Stimulated activated CD4-positive, alpha-beta T cell treated with anti-CD3 and anti-CD28 coated beads, TNF-alpha, amount 100 ng/mL, for 24 hours (primary cell): ENCODE measurements around the gene CEND1.
"Not testable (repeated sequence)": the region's sequence is repeated elsewhere in the genome, so short reads cannot be mapped to it uniquely, and the experiment has no call there.

Experiments
- DNase-seq, 3 experiments: peaks; one replicate each; pipeline ENCODE4 v3.0.0-alpha.2; 2020; ENCODE audit warnings: low read depth in 3 of 3

CEND1 gene

DNA sequence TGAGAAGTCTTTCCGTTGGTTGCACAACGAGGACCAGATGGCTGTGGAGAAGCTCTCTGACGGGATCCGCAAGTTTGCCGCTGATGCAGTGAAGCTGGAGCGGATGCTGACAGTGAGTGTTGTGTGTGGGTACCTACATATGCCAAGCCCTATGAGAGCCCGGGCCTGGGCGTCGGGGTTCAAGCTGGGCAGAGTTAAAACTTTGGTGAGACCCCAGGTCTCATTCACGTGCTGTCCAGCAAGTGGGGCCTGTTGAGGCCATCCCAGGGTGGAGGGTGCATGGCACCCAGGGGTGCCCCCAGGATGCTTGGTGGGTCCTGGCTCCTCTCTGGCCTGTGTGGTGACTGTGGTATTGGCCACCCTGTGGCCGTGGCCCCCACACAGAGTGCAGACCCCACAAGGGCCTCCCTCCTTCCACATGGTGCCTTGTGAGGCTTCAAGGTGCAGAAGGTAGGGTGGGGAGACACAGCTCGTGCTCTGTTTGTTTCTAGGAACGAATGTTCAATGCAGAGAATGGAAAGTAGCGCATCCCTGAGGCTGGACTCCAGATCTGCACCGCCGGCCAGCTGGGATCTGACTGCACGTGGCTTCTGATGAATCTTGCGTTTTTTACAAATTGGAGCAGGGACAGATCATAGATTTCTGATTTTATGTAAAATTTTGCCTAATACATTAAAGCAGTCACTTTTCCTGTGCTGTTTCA, 25.4 kb downstream of the CEND1 start:
- DNase-seq = no peak

DNA sequence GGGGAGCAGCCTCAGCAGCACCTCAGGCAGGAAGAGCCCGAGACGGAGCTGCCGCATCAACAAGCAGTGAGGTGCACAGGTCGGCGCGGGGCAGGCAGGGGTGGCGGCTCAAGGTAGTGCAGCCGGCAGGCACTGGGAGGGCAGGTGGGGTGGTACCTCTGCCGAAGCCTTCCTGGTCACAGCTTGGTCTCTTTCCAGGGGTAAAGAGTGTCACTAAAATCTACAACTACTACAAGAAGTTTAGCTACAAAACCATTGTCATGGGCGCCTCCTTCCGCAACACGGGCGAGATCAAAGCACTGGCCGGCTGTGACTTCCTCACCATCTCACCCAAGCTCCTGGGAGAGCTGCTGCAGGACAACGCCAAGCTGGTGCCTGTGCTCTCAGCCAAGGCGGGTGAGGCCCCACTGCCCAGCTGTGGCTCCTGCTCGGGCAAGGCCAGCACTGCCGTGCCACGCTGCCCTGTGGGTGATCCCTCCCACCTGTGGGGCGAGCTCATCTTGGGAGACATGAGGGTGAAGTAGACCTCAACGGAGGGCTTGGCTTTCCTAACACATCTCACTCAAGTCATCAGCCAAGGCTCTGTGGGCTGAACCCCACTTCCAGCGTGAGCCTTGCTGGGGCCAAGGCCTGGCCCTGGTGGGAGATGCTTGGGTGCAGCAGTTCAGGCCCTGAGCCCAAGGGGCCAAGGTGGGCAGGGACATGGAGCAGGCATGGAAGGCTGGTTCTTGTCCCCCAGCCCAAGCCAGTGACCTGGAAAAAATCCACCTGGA, 26.2 kb downstream of the CEND1 start:
- no peak for DNase-seq

- no peak for DNase-seq
These were observed 26.8 kb downstream of the CEND1 start for GRCh38 chr11:763073-763463.

DNA sequence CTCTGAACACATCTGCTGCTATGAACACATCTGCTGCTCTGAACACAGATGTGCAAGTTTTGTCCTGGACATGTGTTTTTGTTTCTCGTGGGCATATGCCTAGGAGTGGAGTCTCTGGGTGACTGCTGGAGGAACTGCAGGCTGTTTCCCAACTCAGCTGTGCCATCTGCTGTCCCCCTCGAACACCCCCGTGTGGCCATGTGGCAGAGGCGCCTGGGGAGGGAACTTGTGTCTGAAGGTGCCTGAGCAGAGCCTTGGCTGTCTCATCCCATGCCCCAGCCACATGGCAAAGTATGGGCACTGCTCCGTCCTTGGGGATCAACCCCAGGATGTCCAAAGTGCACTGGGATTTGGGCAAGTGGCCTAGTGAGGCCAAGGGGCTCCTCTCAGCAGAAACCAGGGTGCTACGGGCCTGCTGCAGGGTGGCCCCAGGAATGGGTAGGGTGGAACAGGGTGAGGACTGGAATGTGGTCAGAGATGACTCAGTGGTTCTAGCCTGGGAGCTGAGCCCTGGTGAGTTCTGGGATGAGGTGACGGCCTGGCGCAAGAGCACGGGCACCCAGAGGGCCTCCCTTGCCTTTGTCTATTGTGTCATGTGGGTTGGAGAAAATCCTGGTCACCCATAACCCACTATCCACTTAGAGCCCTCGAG, 27.3 kb downstream of the CEND1 start:
- no peak for DNase-seq

DNA sequence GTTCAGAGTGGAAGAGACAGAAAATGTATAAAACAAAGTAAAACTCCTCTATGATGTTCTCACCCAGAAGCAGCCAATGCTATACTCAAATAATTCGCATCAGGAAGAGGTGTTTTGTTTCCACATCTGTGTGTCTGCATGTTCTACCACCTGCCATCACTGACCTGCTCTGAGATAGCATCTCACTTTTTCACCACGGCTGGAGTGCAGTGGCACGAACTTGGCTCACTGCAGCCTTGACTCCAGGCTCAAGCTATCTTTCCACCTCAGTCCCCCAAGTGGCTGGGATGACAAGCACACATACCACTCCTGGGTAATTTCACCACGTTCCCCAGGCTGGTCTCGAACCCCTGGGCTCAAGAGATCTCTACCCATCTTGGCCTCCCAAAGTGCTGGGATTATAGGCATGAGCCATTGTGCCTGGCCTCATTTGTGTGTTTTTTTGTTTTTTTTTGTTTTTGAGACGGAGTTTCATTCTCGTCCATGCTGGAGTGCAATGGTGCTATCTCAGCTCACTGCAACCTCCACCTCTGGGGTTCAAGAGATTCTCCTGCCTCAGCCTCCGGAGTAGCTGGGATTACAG, 28.3 kb downstream of the CEND1 start:
- DNase-seq = no peak

- no peak for DNase-seq
These were observed 29.7 kb downstream of the CEND1 start for GRCh38 chr11:760236-760635.

DNA sequence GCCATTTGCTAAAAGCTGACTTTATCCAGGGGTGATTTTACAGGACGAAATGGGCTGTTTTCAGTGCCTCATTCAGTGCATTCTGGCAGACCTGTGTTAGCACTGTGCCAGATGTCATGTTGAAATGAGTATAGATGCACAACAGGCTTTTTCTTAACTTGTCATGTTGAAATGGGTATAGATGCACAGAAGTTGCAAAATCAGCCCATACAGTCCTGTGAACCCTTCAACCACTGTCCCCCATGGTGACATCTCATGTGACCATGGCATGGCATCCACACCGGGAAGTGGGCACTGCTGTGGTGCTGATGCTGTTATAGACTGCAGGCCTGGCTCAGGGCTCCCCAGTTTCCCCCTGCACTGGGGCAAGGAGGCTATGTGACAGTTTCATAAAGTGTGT, 40.2 kb downstream of the CEND1 start:
- DNase-seq = no peak

GRCh38 chr11:748007-748359, 41.9 kb downstream of the CEND1 start:
- no peak for DNase-seq

GRCh38 chr11:747158-748006, 42.5 kb downstream of the CEND1 start, which contains the start of gene TALDO1:
Gene TALDO1, plus strand, starts transcription at chr11:747464. Its CDS starts 18 bp downstream, at chr11:747482.
- DNase-seq = peak; percentile 63 to 92 (median 73)

- no peak for DNase-seq
These were observed 43.4 kb downstream of the CEND1 start for GRCh38 chr11:746289-747157.

DNA sequence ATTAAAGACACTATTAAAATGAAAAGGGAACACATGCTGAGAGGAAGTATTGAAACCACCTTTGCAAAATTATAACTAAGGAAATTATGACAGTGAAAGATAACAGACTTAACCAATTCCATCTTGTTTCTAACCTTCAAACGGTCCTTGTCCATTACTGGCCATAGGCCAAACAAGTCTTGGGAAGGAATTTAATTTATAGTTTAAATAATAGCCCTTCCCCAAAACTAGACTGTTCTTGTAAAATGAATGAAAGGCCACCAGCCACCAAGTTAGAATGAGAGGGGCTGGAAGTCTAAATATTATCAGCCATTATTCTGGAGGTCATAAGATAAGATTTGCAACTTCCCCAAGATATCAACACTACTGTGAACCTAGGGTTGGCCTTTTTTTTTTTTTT, 44.5 kb downstream of the CEND1 start:
- DNase-seq = no peak

GRCh38 chr11:742571-743201, 47.2 kb downstream of the CEND1 start:
- DNase-seq = no peak

GRCh38 chr11:742156-742546, 47.7 kb downstream of the CEND1 start:
- no peak for DNase-seq

DNA sequence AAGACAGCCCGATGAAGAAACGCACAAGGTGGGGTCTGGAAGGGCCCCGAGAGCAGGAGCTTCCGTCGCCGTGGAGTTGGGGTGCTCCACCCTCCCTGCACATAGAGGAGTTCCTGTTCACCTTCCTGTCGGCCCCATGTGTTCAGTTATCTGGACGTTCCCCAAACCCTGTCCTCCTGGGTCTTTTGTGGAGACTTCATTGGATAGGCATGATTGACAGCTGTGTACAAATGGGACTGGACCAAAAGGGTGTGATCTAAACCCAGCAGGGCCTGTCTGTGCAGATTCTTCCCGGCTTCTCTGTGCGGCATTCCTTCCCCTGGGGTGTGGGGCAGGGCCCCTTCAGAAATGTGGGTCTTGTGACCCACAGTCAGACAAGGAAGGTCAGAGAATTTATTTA, 52.0 kb downstream of the CEND1 start:
- DNase-seq = not testable (repeated sequence)

DNA sequence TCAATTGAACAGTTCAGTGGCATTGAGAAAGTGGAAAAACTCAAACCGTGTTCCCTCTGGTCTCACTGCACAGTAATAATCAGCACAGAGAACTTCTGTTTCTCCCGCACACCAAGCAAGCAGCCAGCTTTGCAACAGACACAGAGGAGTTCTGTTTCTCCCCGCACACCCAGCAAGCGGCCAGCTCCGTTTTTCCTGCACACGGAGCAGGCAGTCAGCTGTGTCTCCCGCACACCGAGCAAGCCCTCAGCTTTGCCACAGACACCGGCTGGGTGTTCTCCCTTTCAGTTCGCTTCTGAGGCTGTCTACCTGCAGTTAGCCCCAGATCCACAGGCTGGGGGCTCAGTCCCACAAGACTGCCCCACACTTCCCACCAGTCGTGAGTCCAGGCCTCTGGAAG, 52.5 kb downstream of the CEND1 start:
- no peak for DNase-seq
